Skeletal muscle tissue (tissue), 4 donors: ENCODE results near the gene GZF1. TPM values are rescaled to one million over a fixed set of nuclear protein-coding genes. Genes with fewer than 3 reads are reported as not detected.

Experiments
- H3K27ac ChIP-seq: one replicate; pipeline ENCODE4 v1.7.0; 2013; ENCODE audit warnings: mild to moderate bottlenecking, low read depth, low read length, inconsistent platforms
- H3K27me3 ChIP-seq, 3 donors: one replicate each; pipeline ENCODE4 v1.7.0; 2013; ENCODE audit warnings: low read length in 3 of 3; ENCODE audit not compliant: control insufficient read depth in 3 of 3, insufficient read depth in 3 of 3
- H3K36me3 ChIP-seq, 3 donors: one replicate each; pipeline ENCODE4 v1.7.0; 2013; ENCODE audit warnings: low read length in 3 of 3; ENCODE audit not compliant: control insufficient read depth in 3 of 3, insufficient read depth in 3 of 3
- H3K4me1 ChIP-seq, 3 donors: one replicate each; pipeline ENCODE4 v1.7.0; 2013; ENCODE audit warnings: low read length in 3 of 3, mild to moderate bottlenecking in 3 of 3; ENCODE audit not compliant: control insufficient read depth in 3 of 3, insufficient read depth in 3 of 3
- H3K4me3 ChIP-seq, 3 donors: one replicate each; pipeline ENCODE4 v1.7.0; 2013; ENCODE audit warnings: low read length in 3 of 3
- H3K9ac ChIP-seq, 3 donors: one replicate each; pipeline ENCODE4 v1.7.0; 2013; ENCODE audit warnings: low read length in 3 of 3, mild to moderate bottlenecking in 3 of 3, moderate library complexity in 2 of 3, low read depth in 1 of 3
- H3K9me3 ChIP-seq, 3 donors: one replicate each; pipeline ENCODE4 v1.7.0; 2013; ENCODE audit warnings: low read length in 3 of 3; ENCODE audit not compliant: control insufficient read depth in 3 of 3
- total RNA-seq: library from RNA; depleted of rRNA; stranded (reverse); fragments of >200 nt; gene quantifications from one replicate; pipeline ENCODE4 v1.2.3, GENCODE V29; 2014
- donor health status: Osteomylitis.

Gene GZF1
- total RNA-seq, 1 donor from 2014 or later, result 11.0 TPM

DNA sequence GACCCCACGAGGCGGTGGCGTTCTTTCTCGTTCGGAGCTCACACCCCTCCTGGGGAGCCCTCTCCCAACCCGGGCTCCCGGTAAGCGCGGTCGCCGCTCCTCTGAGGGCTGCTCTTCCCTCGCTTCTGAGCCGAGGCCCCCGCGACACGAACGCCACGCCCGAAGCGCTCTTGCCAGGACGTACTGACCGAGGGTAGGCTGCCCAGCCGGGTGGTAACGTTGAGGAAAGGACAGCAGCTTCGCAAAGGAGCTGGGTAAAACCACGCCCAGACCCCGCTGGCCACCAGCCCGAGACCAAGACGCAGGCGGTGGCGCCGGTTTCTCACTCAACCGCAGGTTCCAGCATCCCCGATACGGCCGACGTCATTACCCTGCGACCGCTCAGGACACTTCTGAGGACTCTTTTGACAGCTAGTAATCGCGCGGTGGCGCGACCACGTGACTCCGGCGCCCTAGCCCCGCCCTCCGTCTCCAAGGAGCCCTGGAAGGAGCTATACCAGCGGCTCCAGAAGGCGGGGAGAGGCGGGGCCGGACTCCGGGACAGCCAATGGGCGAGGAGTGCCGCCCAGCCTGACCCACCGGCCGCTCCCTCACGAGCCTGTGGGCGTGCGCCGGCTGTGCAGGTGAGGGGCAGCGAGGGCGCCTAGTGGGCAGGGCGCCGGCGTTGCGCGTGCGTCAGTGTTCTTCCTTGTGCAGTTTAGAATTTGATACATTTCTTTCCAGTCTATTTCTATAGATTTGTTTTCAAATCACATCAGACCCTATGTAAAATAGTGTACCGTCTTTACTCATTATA is 4.0 kb upstream of the GZF1 start:
- Histone ChIP-seq H3K4me1 (peaks cover 19 to 28% (median 25%) of the 10 kb centered on the region in 3 donors), H3K27me3 (no peaks in the 10 kb centered on the region), H3K27ac (peak overlapping the region; percentile 90), H3K9me3 (no peaks in the 10 kb centered on the region), H3K9ac (peak overlapping the region; percentile 73 to 94 (median 89)), H3K4me3 (peak overlapping the region; percentile 75 to 91 (median 87)), H3K36me3 (peaks cover 15 to 16% (median 16%) of the 10 kb centered on the region in 3 donors)

DNA sequence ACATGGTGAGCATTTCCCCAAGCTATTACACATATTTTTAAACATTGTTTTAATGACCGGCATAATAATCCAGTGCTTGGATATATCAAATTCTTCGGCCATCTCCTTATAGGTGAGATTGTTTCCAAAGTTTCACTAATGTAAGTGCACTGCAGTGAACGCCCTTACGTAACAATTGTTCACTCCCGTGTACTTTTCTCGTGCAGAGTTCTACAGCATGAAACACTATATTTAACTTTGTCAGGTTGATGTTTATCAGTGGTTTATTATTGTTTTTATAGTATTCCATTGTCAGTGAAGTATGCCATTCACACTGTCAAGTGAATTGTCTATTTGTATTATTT is 3.4 kb upstream of the GZF1 start:
- peak overlapping the region; percentile 73 to 94 (median 83) for H3K9ac ChIP-seq
- peak overlapping the region; percentile 90 for H3K27ac ChIP-seq
- peak overlapping the region; percentile 68 to 87 (median 75) for H3K4me3 ChIP-seq
- peaks cover 15 to 16% (median 16%) of the 10 kb centered on the region in 3 donors for H3K36me3 ChIP-seq
- H3K9me3 ChIP-seq, result no peaks in the 10 kb centered on the region
- H3K4me1 ChIP-seq, result peaks cover 24 to 34% (median 31%) of the 10 kb centered on the region in 3 donors
- no peaks in the 10 kb centered on the region for H3K27me3 ChIP-seq

DNA sequence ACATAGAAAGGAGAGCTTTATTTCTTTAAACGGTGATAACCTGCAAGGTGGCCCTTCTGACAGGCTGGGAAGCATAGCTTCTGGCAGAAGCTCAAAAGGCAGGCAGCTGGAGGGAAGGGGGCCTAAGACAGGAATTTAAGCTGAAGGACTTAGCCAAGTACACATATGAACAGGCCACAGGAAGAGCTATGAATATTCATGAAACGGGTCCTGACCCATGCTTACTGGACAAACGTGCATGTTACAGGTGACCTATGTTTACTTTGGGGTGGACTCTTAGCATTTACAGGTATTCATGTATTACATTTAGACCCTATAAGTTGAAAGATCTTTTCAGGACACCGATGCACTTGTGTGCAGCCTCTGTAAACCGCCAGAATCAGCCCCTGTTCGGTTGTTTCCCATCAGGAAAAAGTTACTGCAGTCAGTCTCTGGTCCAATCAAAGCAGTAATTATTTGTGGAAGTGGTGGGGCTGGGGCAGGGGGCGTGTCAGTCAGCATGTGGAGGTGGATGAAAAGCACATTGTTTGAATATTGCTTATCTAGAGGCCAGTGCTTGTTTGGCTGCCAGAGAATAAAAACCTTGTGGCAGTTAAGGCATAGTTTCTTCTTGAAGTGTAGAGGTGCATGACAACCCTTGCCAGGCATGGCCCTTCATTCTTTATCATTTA is 2.9 kb upstream of the GZF1 start:
- H3K4me1 ChIP-seq, result peaks cover 25 to 39% (median 36%) of the 10 kb centered on the region in 3 donors
- H3K9ac ChIP-seq, result peak overlapping the region in 2 of 3 donors; percentile 73 to 94
- peaks cover 13 to 16% (median 15%) of the 10 kb centered on the region in 3 donors for H3K36me3 ChIP-seq
- no peak overlapping the region for H3K4me3 ChIP-seq
- H3K9me3 ChIP-seq, result no peaks in the 10 kb centered on the region
- peak overlapping the region; percentile 90 for H3K27ac ChIP-seq
- H3K27me3 ChIP-seq, result no peaks in the 10 kb centered on the region

DNA sequence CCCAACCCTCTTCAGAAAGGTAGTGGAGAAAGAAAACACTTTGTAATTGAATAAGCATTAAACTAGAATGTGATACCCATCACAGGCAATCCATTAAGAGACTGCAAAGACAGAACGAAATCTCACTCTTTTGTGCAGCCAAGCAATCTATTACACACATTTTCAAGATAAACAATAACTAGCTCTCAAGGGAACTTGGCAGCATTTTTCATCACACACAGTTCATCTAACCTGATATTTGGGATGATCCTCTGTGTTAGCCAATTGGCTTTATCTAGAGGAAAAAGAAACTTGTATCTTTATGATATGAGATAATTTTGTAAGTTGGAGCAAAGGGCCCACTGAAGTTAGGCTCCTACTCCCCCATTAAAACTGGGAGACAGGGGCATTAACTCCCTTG is 1.5 kb upstream of the GZF1 start:
- Histone ChIP-seq H3K4me3 (peak overlapping the region; percentile 83 to 95 (median 88)), H3K9ac (peak overlapping the region; percentile 91 to 99 (median 98)), H3K27me3 (no peaks in the 10 kb centered on the region), H3K4me1 (peaks cover 35 to 50% (median 41%) of the 10 kb centered on the region in 3 donors), H3K36me3 (peaks cover 11 to 16% (median 11%) of the 10 kb centered on the region in 3 donors), H3K9me3 (no peaks in the 10 kb centered on the region), H3K27ac (peak overlapping the region; percentile 99)

DNA sequence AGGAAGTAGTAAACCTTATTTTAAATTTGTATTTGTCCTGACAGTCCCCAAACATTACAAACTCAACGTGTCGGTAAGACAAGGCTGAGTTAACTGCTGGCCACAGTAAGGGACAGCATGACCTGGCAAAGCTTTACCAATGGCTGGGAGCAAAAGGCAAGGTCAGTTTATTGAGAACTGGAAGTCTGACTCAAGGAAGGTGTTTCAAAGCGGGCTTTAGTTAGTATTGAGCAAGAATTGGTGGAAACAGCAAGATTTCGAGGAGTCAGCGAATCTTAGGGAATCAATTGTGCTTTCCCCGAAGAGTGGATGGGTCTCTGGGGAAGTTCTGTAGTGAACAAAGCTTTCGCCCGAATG is 885 bp upstream of the GZF1 start:
- Histone ChIP-seq H3K27me3 (no peaks in the 10 kb centered on the region), H3K36me3 (peaks cover 12 to 20% (median 14%) of the 10 kb centered on the region in 3 donors), H3K4me3 (peak overlapping the region; percentile 83 to 95 (median 88)), H3K27ac (peak overlapping the region; percentile 99), H3K9ac (peak overlapping the region; percentile 91 to 99 (median 98)), H3K4me1 (peaks cover 39 to 56% (median 46%) of the 10 kb centered on the region in 3 donors), H3K9me3 (no peaks in the 10 kb centered on the region)

DNA sequence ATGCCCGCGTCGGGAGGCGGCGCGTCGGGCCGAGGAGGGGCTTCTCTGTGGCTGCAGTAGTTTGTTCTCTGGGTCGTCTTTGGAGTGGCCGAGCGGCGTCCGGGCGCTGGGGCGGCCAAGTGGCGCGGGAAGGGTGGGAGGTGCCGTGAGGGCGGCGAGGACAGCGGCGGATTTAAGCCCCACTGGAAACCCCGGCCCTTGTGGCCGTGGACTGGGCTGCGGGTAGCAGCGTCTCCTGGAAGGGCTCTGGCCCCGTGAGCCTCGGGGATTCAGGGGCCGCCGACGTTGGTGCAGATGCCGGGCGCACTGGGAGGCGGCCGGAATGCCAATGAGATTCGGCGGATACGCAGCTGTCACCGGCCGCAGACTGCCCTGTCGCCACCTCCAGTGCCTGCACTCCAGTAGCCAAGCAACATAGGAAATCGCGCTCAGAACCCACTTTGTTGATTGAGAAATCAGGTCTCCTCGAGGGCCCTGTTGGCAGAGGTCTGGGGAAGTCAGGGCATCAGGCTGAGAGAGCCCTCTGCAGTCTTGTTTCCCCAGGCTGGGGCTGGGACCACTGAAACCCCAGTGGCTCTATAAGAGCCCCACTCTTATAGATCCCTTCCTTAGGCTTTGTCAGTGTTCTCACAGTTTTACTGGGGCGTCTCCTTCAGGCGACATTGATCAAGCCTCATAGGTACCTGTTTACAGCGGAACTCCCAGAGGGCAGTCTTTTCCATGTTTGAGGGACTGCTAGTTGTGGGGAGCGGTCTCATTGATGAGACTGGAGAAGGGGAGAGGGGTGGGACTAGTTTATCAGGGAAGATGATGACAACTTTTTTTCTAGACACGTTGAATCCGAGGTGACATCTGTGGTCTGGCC is 642 bp downstream of the GZF1 start:
- Histone ChIP-seq H3K9me3 (no peaks in the 10 kb centered on the region), H3K27ac (peak overlapping the region; percentile 93), H3K4me1 (peaks cover 45 to 63% (median 52%) of the 10 kb centered on the region in 3 donors), H3K4me3 (peak overlapping the region; percentile 71 to 87 (median 81)), H3K27me3 (no peaks in the 10 kb centered on the region), H3K36me3 (peaks cover 10 to 22% (median 14%) of the 10 kb centered on the region in 3 donors), H3K9ac (peak overlapping the region; percentile 83 to 91 (median 86))

DNA sequence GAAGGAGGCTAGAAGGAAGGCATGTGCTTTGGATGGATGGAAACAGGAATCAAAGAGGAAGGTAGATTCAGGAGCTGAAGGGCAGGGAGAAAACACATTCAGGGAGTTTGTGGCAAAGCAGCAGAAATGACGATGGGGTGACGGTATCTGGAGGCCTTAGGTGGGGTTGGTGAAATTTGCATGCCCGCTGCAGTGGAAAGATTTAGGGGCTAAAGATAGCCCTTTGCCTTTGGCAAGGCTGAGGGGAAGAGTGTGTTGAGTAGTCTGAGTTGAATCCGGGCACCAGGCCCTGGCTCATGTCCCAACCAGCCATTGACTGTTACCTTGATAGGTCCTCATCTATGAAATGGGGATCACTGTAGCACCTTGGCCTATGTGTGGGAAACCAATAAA is 1.3 kb downstream of the GZF1 start:
- Histone ChIP-seq H3K4me1 (peaks cover 48 to 69% (median 55%) of the 10 kb centered on the region in 3 donors), H3K27ac (peak overlapping the region; percentile 93), H3K27me3 (no peaks in the 10 kb centered on the region), H3K9ac (peak overlapping the region; percentile 83 to 91 (median 86)), H3K36me3 (peaks cover 10 to 22% (median 14%) of the 10 kb centered on the region in 3 donors), H3K9me3 (no peaks in the 10 kb centered on the region), H3K4me3 (peak overlapping the region; percentile 71 to 87 (median 81))

DNA sequence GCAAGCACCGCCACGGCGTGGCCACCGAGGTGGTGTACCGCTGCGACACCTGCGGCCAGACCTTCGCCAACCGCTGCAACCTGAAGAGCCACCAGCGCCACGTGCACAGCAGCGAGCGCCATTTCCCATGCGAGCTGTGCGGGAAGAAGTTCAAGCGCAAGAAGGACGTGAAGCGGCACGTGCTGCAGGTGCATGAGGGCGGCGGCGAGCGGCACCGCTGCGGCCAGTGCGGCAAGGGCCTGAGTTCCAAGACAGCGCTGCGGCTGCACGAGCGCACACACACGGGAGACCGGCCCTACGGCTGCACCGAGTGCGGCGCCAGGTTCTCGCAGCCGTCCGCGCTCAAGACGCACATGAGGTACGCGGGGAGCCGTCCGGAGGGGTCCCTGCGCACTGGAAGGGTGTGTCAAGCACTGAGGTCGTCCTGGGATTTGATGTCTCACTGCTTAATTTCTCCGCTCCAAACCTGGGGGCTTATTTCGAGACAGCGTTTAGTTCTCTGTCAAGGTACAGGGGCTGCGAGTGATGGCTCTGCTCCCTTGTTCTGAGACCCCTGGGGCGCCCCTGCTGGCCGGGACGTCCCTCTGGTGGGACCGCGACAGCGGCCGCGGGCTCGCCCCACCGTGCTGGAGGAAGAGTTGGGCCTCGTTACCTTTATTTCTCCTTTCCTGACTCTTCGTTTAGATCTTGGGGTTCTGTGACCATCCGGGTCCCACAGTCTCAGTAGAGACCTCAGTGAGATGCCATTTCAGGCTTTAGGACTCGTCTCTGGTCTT is 3.6 kb downstream of the GZF1 start:
- no peak overlapping the region for H3K4me3 ChIP-seq
- peaks cover 26 to 39% (median 29%) of the 10 kb centered on the region in 3 donors for H3K36me3 ChIP-seq
- no peak overlapping the region for H3K27ac ChIP-seq
- no peaks in the 10 kb centered on the region for H3K9me3 ChIP-seq
- H3K9ac ChIP-seq, result no peak overlapping the region
- peaks cover 43 to 63% (median 48%) of the 10 kb centered on the region in 3 donors for H3K4me1 ChIP-seq
- H3K27me3 ChIP-seq, result no peaks in the 10 kb centered on the region

DNA sequence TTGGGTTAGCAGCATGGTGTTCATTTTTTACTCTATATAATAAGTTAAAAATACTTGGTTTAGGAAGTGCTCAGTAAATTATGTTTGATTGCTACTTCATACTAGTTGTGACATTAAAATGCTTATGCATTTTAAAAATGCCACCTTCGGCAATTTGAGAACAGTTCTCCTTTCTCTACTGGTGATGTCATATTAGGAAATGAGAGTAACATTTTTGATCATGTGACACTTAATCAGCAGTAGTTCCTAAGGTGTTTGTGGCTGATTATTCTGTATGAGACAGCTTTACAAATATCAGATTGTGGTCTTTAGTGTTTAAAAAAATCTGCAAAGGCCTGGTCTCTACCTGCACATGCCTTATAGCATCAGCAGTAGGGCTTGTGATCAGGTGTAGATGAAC is 4.4 kb downstream of the GZF1 start:
- H3K4me1 ChIP-seq, result peaks cover 38 to 55% (median 43%) of the 10 kb centered on the region in 3 donors
- H3K4me3 ChIP-seq, result no peak overlapping the region
- H3K36me3 ChIP-seq, result peaks cover 26 to 39% (median 35%) of the 10 kb centered on the region in 3 donors
- H3K9me3 ChIP-seq, result no peaks in the 10 kb centered on the region
- H3K9ac ChIP-seq, result no peak overlapping the region
- no peak overlapping the region for H3K27ac ChIP-seq
- no peaks in the 10 kb centered on the region for H3K27me3 ChIP-seq
